ENCODE measurements around the gene INO80C.

Gene INO80C

GRCh38 chr18:35418610-35419009, 79.2 kb downstream of the INO80C start:
- no peak overlapping the region for H3K4me3 ChIP-seq (ENCODE audit: low read depth, low read length)
- TF ChIP-seq CTCF (IDR thresholded peaks at IDR 0.05; ENCODE audit: insufficient read depth, low read depth, low read length, missing control alignments) = no peak
- DNase-seq (ENCODE audit: low read depth) = no peak
